ENCODE measurements around the gene PDXP.

Gene PDXP

GRCh38 chr22:37639070-37639760 is 19.3 kb upstream of the PDXP start, which contains the start of gene SH3BP1:
TSS of gene SH3BP1 (plus strand) at chr22:37639669. CDS start at chr22:37639788, 119 bp downstream.
- DNase-seq (ENCODE audit: insufficient read length, low spot score) (no peak), FAIRE-seq (no peak)
- no peak for TF ChIP-seq CTCF (IDR thresholded peaks at IDR 0.05; ENCODE audit: insufficient read depth, missing control alignments)

- DNase-seq (ENCODE audit: insufficient read length, low spot score): no peak
- TF ChIP-seq CTCF (IDR thresholded peaks at IDR 0.05; ENCODE audit: insufficient read depth, missing control alignments): no peak
- no peak for FAIRE-seq
These were observed 18.5 kb upstream of the PDXP start for GRCh38 chr22:37639771-37640590.

GRCh38 chr22:37640591-37641560 is 17.6 kb upstream of the PDXP start:
- no peak for TF ChIP-seq CTCF (IDR thresholded peaks at IDR 0.05; ENCODE audit: insufficient read depth, missing control alignments)
- no peak for FAIRE-seq
- no peak for DNase-seq (ENCODE audit: insufficient read length, low spot score)

GRCh38 chr22:37641561-37641949 is 17.0 kb upstream of the PDXP start:
- FAIRE-seq (no peak), DNase-seq (ENCODE audit: insufficient read length, low spot score) (no peak)
- no peak for TF ChIP-seq CTCF (IDR thresholded peaks at IDR 0.05; ENCODE audit: insufficient read depth, missing control alignments)

- no peak for FAIRE-seq
- peak; percentile 80 for TF ChIP-seq CTCF (IDR thresholded peaks at IDR 0.05; ENCODE audit: insufficient read depth, missing control alignments)
- DNase-seq (ENCODE audit: insufficient read length, low spot score): peak; percentile 71
These were observed 15.2 kb upstream of the PDXP start for GRCh38 chr22:37643225-37643847.

- FAIRE-seq (no peak), DNase-seq (ENCODE audit: insufficient read length, low spot score) (no peak)
- TF ChIP-seq CTCF (IDR thresholded peaks at IDR 0.05; ENCODE audit: insufficient read depth, missing control alignments): no peak
These were observed 11.2 kb upstream of the PDXP start for GRCh38 chr22:37647317-37647716.

Measured in D721Med (cell line).